ENCODE data around the gene IL23A. TPM values are rescaled to one million over a fixed set of nuclear protein-coding genes. Genes with fewer than 3 reads are reported as not detected.

IL23A gene
- total RNA-seq, 1 experiment from 2014 or later, result 0.41 TPM

DNA sequence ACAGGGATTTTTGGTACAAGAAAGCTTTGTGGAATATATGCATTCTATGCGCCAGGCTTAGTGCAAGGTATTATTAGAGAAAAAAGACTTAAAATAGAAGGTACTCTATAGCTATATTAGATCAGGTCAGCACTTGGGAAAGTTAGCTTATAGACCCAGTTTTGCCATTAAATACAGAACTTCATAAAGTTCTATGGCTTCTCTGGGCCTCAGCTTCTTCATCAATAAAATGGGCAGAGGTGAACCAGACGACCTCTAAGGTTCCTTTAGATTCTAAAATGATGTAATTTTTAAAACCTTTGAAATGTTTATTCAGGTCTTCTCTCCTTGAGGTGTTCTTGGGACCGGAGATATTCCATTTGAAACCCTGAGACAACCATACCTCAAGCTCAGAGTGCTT is 30.0 kb upstream of the IL23A start:
- intact Hi-C loops (cut with micrococcal nuclease; ENCODE audit: unreplicated experiment), result no loop called here
- H3K4me3 ChIP-seq (ENCODE audit: low read depth in 2 of 2, low read length in 2 of 2), result no peak overlapping the region
- H3K27me3 ChIP-seq (ENCODE audit: control insufficient read depth, insufficient read depth, low read length), result no peaks in the 10 kb centered on the region
- BruUV-seq (replicated peaks), result no TSS peak
- in situ Hi-C loops (cut with HindIII; ENCODE audit: low pct_unique_long_range_greater_than_20kb, low sequenced_read_pairs), result no loop called here
- POLR2A ChIA-PET, result no interaction called here
- H3K4me1 ChIP-seq (ENCODE audit: control insufficient read depth, insufficient read depth, low read length), result no peaks in the 10 kb centered on the region
- no peaks in the 10 kb centered on the region for H3K9me3 ChIP-seq (ENCODE audit: control insufficient read depth, insufficient read depth, low read depth, low read length)
- TF ChIP-seq SIN3A (IDR thresholded peaks at IDR 0.05; ENCODE audit: borderline replicate concordance, insufficient read depth, low read depth, low read length), result no peak
- TF ChIP-seq, protein P1, sequence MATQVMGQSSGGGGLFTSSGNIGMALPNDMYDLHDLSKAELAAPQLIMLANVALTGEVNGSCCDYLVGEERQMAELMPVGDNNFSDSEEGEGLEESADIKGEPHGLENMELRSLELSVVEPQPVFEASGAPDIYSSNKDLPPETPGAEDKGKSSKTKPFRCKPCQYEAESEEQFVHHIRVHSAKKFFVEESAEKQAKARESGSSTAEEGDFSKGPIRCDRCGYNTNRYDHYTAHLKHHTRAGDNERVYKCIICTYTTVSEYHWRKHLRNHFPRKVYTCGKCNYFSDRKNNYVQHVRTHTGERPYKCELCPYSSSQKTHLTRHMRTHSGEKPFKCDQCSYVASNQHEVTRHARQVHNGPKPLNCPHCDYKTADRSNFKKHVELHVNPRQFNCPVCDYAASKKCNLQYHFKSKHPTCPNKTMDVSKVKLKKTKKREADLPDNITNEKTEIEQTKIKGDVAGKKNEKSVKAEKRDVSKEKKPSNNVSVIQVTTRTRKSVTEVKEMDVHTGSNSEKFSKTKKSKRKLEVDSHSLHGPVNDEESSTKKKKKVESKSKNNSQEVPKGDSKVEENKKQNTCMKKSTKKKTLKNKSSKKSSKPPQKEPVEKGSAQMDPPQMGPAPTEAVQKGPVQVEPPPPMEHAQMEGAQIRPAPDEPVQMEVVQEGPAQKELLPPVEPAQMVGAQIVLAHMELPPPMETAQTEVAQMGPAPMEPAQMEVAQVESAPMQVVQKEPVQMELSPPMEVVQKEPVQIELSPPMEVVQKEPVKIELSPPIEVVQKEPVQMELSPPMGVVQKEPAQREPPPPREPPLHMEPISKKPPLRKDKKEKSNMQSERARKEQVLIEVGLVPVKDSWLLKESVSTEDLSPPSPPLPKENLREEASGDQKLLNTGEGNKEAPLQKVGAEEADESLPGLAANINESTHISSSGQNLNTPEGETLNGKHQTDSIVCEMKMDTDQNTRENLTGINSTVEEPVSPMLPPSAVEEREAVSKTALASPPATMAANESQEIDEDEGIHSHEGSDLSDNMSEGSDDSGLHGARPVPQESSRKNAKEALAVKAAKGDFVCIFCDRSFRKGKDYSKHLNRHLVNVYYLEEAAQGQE (IDR thresholded peaks at IDR 0.05; ENCODE audit: insufficient read depth in 1 of 2, low read depth in 2 of 2, low read length in 1 of 2), result no peak
- no peak for TF ChIP-seq POLR2AphosphoS5 (IDR thresholded peaks at IDR 0.05; ENCODE audit: low read depth, low read length)
- TF ChIP-seq, protein P2, sequence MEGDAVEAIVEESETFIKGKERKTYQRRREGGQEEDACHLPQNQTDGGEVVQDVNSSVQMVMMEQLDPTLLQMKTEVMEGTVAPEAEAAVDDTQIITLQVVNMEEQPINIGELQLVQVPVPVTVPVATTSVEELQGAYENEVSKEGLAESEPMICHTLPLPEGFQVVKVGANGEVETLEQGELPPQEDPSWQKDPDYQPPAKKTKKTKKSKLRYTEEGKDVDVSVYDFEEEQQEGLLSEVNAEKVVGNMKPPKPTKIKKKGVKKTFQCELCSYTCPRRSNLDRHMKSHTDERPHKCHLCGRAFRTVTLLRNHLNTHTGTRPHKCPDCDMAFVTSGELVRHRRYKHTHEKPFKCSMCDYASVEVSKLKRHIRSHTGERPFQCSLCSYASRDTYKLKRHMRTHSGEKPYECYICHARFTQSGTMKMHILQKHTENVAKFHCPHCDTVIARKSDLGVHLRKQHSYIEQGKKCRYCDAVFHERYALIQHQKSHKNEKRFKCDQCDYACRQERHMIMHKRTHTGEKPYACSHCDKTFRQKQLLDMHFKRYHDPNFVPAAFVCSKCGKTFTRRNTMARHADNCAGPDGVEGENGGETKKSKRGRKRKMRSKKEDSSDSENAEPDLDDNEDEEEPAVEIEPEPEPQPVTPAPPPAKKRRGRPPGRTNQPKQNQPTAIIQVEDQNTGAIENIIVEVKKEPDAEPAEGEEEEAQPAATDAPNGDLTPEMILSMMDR (IDR thresholded peaks at IDR 0.05), result no peak
- TF ChIP-seq TCF7L2 (IDR thresholded peaks at IDR 0.05; ENCODE audit: low read depth, low read length), result no peak
- peaks cover 5% of the 10 kb centered on the region; the same call in 1 of the 2 replicates for H3K36me3 ChIP-seq (ENCODE audit: control insufficient read depth, insufficient read depth, low read length)
- no peak overlapping the region for H3K27ac ChIP-seq (ENCODE audit: low read length)
- ATAC-seq, result no peak
- no peak for DNase-seq (ENCODE audit: low read depth, low spot score)
- CTCF ChIA-PET, result interaction anchor here (1.0 kb wide), 1 partner anchor 12 kb away, joined by 3 read pairs; no protein-coding TSS in a partner anchor

DNA sequence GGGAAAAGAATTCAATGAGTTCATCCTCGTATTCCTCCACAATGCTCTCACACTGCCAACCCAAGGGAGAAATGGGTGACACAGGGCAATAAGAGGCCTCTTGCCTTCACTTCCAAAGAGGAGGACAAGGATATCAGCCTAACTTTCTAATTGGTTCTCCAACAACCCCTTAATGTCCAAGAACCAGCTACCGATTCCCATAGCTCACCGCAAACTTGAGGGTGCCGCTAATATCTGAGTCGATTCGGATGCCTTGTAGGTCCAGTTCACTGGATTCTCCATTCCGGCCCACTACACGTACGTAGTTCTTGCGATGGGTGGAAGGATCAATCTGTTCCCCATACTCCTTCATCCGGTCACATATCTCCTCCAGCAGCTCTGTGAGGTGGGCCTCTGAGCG is 27.7 kb upstream of the IL23A start:
- no peak overlapping the region for H3K27ac ChIP-seq (ENCODE audit: low read length)
- H3K9me3 ChIP-seq (ENCODE audit: control insufficient read depth, insufficient read depth, low read depth, low read length), result no peaks in the 10 kb centered on the region
- CTCF ChIA-PET, result no interaction called here
- TF ChIP-seq, protein P2 (IDR thresholded peaks at IDR 0.05), result no peak
- no peak for TF ChIP-seq TCF7L2 (IDR thresholded peaks at IDR 0.05; ENCODE audit: low read depth, low read length)
- TF ChIP-seq SIN3A (IDR thresholded peaks at IDR 0.05; ENCODE audit: borderline replicate concordance, insufficient read depth, low read depth, low read length), result no peak
- H3K4me1 ChIP-seq (ENCODE audit: control insufficient read depth, insufficient read depth, low read length), result peaks cover 4% of the 10 kb centered on the region
- ATAC-seq (no peak), DNase-seq (ENCODE audit: low read depth, low spot score) (no peak)
- no peaks in the 10 kb centered on the region for H3K27me3 ChIP-seq (ENCODE audit: control insufficient read depth, insufficient read depth, low read length)
- POLR2A ChIA-PET, result interaction anchor here (0.6 kb wide), 1 partner anchor 125 kb away, joined by 13 read pairs; no protein-coding TSS in a partner anchor
- intact Hi-C loops (cut with micrococcal nuclease; ENCODE audit: unreplicated experiment), result no loop called here
- no peak overlapping the region for H3K4me3 ChIP-seq (ENCODE audit: low read depth in 2 of 2, low read length in 2 of 2)
- peaks cover 9% of the 10 kb centered on the region; the same call in 1 of the 2 replicates for H3K36me3 ChIP-seq (ENCODE audit: control insufficient read depth, insufficient read depth, low read length)
- in situ Hi-C loops (cut with HindIII; ENCODE audit: low pct_unique_long_range_greater_than_20kb, low sequenced_read_pairs), result no loop called here
- BruUV-seq (replicated peaks), result TSS peak; percentile 46
